ENCODE measurements around the gene BCL3.
A peak's percentile ranks its signal among the peaks of the same experiment; 100 is the strongest.

Gene BCL3

GRCh38 chr19:44753932-44754749 is 5.6 kb downstream of the BCL3 start:
- DNase-seq (ENCODE audit: low read depth) = peak; percentile 75
- TF ChIP-seq, protein P1, sequence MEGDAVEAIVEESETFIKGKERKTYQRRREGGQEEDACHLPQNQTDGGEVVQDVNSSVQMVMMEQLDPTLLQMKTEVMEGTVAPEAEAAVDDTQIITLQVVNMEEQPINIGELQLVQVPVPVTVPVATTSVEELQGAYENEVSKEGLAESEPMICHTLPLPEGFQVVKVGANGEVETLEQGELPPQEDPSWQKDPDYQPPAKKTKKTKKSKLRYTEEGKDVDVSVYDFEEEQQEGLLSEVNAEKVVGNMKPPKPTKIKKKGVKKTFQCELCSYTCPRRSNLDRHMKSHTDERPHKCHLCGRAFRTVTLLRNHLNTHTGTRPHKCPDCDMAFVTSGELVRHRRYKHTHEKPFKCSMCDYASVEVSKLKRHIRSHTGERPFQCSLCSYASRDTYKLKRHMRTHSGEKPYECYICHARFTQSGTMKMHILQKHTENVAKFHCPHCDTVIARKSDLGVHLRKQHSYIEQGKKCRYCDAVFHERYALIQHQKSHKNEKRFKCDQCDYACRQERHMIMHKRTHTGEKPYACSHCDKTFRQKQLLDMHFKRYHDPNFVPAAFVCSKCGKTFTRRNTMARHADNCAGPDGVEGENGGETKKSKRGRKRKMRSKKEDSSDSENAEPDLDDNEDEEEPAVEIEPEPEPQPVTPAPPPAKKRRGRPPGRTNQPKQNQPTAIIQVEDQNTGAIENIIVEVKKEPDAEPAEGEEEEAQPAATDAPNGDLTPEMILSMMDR (IDR thresholded peaks at IDR 0.05; ENCODE audit: insufficient read depth, low read depth, low read length, missing control alignments) = no peak
- peak overlapping the region; percentile 19 for H3K4me3 ChIP-seq (ENCODE audit: low read length)

DNA sequence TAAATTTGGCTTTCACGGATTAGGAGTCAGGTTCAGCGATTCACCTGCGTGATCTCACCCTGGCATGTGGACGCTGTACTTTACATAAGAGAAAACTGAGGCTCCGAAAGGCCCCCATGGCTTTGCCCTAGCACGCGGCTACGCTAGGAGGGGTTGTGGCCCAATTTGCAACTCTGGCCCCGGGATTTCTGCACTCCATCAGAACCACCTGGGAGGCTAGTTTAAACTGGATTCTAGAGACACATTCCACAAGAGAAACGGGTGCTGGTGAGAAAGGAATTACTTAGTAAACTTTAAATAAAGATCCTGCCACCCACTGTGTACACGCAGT is 6.2 kb downstream of the BCL3 start:
- no peak for DNase-seq (ENCODE audit: low read depth)
- TF ChIP-seq, protein P1 (IDR thresholded peaks at IDR 0.05; ENCODE audit: insufficient read depth, low read depth, low read length, missing control alignments) = no peak
- H3K4me3 ChIP-seq (ENCODE audit: low read length) = no peak overlapping the region

GRCh38 chr19:44755219-44755618 is 6.7 kb downstream of the BCL3 start:
- no peak overlapping the region for H3K4me3 ChIP-seq (ENCODE audit: low read length)
- TF ChIP-seq, protein P1 (IDR thresholded peaks at IDR 0.05; ENCODE audit: insufficient read depth, low read depth, low read length, missing control alignments) = no peak
- DNase-seq (ENCODE audit: low read depth) = no peak

DNA sequence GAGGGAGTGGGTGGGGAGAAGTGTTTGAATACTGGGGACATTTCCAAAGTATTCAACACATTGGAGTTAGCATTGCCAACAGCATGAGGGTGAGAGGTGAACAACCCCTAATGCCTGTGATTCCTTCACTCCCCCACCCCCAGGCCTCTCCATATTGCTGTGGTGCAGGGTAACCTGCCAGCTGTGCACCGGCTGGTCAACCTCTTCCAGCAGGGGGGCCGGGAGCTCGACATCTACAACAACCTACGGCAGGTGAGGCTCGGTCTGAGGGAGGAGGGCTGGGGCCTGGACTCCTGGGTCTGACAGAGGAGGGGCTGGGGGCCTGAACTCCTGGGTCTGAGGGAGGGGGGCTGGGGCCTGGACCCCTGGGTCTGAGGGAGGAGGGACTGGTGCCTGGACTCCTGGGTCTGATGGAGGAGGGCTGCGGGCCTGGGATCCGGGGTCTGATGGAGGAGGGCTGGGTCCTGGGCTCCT is 7.6 kb downstream of the BCL3 start:
- TF ChIP-seq, protein P1 (IDR thresholded peaks at IDR 0.05; ENCODE audit: insufficient read depth, low read depth, low read length, missing control alignments) = no peak
- no peak overlapping the region for H3K4me3 ChIP-seq (ENCODE audit: low read length)
- no peak for DNase-seq (ENCODE audit: low read depth)

GRCh38 chr19:44757057-44757734 is 8.7 kb downstream of the BCL3 start:
- DNase-seq (ENCODE audit: low read depth) = no peak
- TF ChIP-seq, protein P1 (IDR thresholded peaks at IDR 0.05; ENCODE audit: insufficient read depth, low read depth, low read length, missing control alignments) = no peak
- H3K4me3 ChIP-seq (ENCODE audit: low read length) = no peak overlapping the region

DNA sequence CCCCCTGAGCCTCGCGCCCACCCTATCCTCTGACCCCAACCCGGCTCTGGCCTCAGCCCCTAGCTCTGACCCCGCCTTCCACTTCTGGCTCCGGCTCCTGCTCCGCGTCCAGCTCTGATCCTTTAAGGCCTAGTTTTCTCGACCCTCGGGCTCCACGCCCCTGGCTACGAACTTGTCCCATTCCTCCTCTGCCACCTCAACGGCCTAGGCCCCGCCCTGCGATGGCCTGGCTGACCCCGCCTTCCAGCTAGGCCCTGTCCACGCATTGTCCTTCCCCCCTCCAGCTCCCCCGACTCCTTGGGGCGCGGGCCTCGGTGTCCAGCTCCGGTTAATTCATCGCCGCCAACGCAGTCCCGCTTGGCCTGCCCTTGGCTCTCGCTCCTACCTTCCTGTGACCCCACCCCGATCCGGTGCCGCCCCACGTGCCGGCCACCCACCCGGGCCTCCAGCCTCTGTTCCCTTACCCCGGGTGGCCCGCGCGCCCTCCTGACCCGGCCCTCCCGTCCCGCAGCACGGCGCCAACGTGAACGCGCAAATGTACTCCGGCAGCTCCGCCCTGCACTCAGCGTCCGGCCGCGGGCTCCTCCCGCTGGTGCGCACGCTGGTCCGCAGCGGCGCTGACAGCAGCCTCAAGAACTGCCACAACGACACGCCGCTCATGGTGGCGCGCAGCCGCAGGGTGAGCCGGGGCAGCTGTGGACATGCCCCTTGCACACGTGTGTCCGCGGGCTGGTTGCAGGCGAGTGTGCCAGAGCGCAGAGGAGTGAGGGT is 9.4 kb downstream of the BCL3 start:
- DNase-seq (ENCODE audit: low read depth) = no peak
- TF ChIP-seq, protein P1 (IDR thresholded peaks at IDR 0.05; ENCODE audit: insufficient read depth, low read depth, low read length, missing control alignments) = no peak
- H3K4me3 ChIP-seq (ENCODE audit: low read length) = no peak overlapping the region

Measured in epithelial cell of esophagus (primary cell).